OCI-LY3 (cell line): ENCODE measurements around the gene SFXN1.

Experiments
- H2AFZ ChIP-seq: fragments of 200-600, 300-600 bp; shearing (Covaris generic); 2 replicates; pipeline ENCODE4 v1.6.0; 2014; ENCODE audit warnings: antibody characterized with exemption, low read depth, low read length
- H3K27ac ChIP-seq: fragments of 200-600, 300-600 bp; sonication (generic); 2 replicates; pipeline ENCODE4 v1.5.1; 2014; ENCODE audit warnings: mild to moderate bottlenecking, low read length, moderate library complexity, mixed read lengths
- H3K27me3 ChIP-seq: fragments of 200-600, 300-600 bp; sonication (generic); 2 replicates; pipeline ENCODE4 v1.6.1; 2014; ENCODE audit warnings: low read depth, low read length, mixed read lengths
- H3K36me3 ChIP-seq: fragments of 200-600, 300-600 bp; sonication (generic); replicated peaks from 2 replicates; pipeline ENCODE3; 2014; ENCODE audit warnings: low read depth, low read length, mixed read lengths
- H3K4me1 ChIP-seq: fragments of 300-600, 200-600 bp; sonication (generic); 2 replicates; pipeline ENCODE4 v1.6.1; 2014; ENCODE audit warnings: low read length, mixed read lengths
- H3K4me2 ChIP-seq: fragments of 200-600, 300-600 bp; sonication (generic); 2 replicates; pipeline ENCODE4 v1.6.1; 2014; ENCODE audit warnings: low read length, mixed read lengths
- H3K4me3 ChIP-seq: fragments of 300-600, 200-600 bp; sonication (generic); 2 replicates; pipeline ENCODE4 v1.5.1; 2014; ENCODE audit warnings: antibody characterized with exemption, mild to moderate bottlenecking, low read length, moderate library complexity
- H3K79me2 ChIP-seq: fragments of 300-600, 200-600 bp; shearing (Covaris generic); 2 replicates; pipeline ENCODE4 v1.6.1; 2014; ENCODE audit warnings: mild to moderate bottlenecking, low read length, mixed read lengths
- H3K9ac ChIP-seq: fragments of 300-600, 200-600 bp; shearing (Covaris generic); 2 replicates; pipeline ENCODE4 v1.6.0; 2014; ENCODE audit warnings: mild to moderate bottlenecking, low read length, moderate library complexity
- H3K9me3 ChIP-seq: fragments of 200-600, 300-600 bp; shearing (Covaris generic); 2 replicates; pipeline ENCODE4 v1.6.1; 2014; ENCODE audit warnings: low read length, mixed read lengths; ENCODE audit not compliant: insufficient read depth
- H4K20me1 ChIP-seq: fragments of 200-600, 300-600 bp; sonication (generic); 2 replicates; pipeline ENCODE4 v1.6.1; 2016; ENCODE audit warnings: low read length, mixed read lengths; ENCODE audit not compliant: insufficient read depth
- CTCF ChIP-seq: fragments of 200-600, 300-600 bp; sonication (generic); IDR thresholded peaks from 2 replicates; pipeline ENCODE4 v1.5.1; 2014; ENCODE audit warnings: antibody characterized with exemption, low read length, low read depth
- EZH2phosphoT487 ChIP-seq: fragments of 200-600 bp; shearing (Covaris generic); IDR thresholded peaks from 2 replicates; pipeline ENCODE4 v1.6.1; 2018; ENCODE audit warnings: antibody characterized with exemption, mixed run types, low read depth

SFXN1 gene

GRCh38 chr5:175555168-175555785, 76.9 kb downstream of the SFXN1 start:
- Histone ChIP-seq H3K4me2 (no peak overlapping the region), H3K9ac (no peak overlapping the region), H3K79me2 (no peaks in the 10 kb centered on the region), H2AFZ (no peak overlapping the region), H3K9me3 (no peaks in the 10 kb centered on the region), H3K27me3 (peaks cover 15% of the 10 kb centered on the region), H3K4me3 (no peak overlapping the region), H3K36me3 (no peaks in the 10 kb centered on the region), H3K4me1 (no peaks in the 10 kb centered on the region), H4K20me1 (no peaks in the 10 kb centered on the region), H3K27ac (no peak overlapping the region)
- TF ChIP-seq CTCF, result no peak
- TF ChIP-seq EZH2phosphoT487, result no peak

- Histone ChIP-seq H4K20me1 (no peaks in the 10 kb centered on the region), H3K4me2 (no peak overlapping the region), H3K36me3 (no peaks in the 10 kb centered on the region), H2AFZ (no peak overlapping the region), H3K27ac (no peak overlapping the region), H3K4me1 (no peaks in the 10 kb centered on the region), H3K27me3 (peaks cover 5% of the 10 kb centered on the region; the same call in 1 of the 2 replicates), H3K9ac (no peak overlapping the region), H3K79me2 (no peaks in the 10 kb centered on the region), H3K9me3 (no peaks in the 10 kb centered on the region), H3K4me3 (no peak overlapping the region)
- TF ChIP-seq CTCF (no peak), EZH2phosphoT487 (no peak)
Observed at GRCh38 chr5:175556794-175557193, 78.4 kb downstream of the SFXN1 start.

- Histone ChIP-seq H3K4me2 (no peak overlapping the region), H3K4me1 (no peaks in the 10 kb centered on the region), H3K9me3 (no peaks in the 10 kb centered on the region), H2AFZ (no peak overlapping the region), H3K9ac (no peak overlapping the region), H4K20me1 (no peaks in the 10 kb centered on the region), H3K36me3 (no peaks in the 10 kb centered on the region), H3K27me3 (peaks cover 3% of the 10 kb centered on the region; the same call in 1 of the 2 replicates), H3K4me3 (no peak overlapping the region), H3K79me2 (no peaks in the 10 kb centered on the region), H3K27ac (no peak overlapping the region)
- TF ChIP-seq EZH2phosphoT487 (no peak), CTCF (no peak)
Observed at GRCh38 chr5:175557778-175558177, 79.4 kb downstream of the SFXN1 start.

GRCh38 chr5:175558801-175559480, 80.6 kb downstream of the SFXN1 start:
- no peak overlapping the region for H2AFZ ChIP-seq
- no peaks in the 10 kb centered on the region for H4K20me1 ChIP-seq
- H3K4me3 ChIP-seq, result no peak overlapping the region
- H3K9me3 ChIP-seq, result no peaks in the 10 kb centered on the region
- H3K36me3 ChIP-seq, result no peaks in the 10 kb centered on the region
- H3K4me1 ChIP-seq, result no peaks in the 10 kb centered on the region
- no peaks in the 10 kb centered on the region for H3K79me2 ChIP-seq
- no peak overlapping the region for H3K9ac ChIP-seq
- TF ChIP-seq EZH2phosphoT487 (no peak), CTCF (no peak)
- no peak overlapping the region for H3K4me2 ChIP-seq
- H3K27ac ChIP-seq, result no peak overlapping the region
- H3K27me3 ChIP-seq, result peaks cover 6% of the 10 kb centered on the region; the same call in 1 of the 2 replicates
